NCI-H1092 treated with DMSO at 0.1 percent for 48 hours (cell line): ENCODE measurements around the gene SSU72.
"Not testable (repeated sequence)": the region's sequence is repeated elsewhere in the genome, so short reads cannot be mapped to it uniquely, and the experiment has no call there.

Source experiments
- DNase-seq: peaks from one replicate; lab custom pipeline; 2025; lab: John Stamatoyannopoulos, UW

Gene SSU72

DNA sequence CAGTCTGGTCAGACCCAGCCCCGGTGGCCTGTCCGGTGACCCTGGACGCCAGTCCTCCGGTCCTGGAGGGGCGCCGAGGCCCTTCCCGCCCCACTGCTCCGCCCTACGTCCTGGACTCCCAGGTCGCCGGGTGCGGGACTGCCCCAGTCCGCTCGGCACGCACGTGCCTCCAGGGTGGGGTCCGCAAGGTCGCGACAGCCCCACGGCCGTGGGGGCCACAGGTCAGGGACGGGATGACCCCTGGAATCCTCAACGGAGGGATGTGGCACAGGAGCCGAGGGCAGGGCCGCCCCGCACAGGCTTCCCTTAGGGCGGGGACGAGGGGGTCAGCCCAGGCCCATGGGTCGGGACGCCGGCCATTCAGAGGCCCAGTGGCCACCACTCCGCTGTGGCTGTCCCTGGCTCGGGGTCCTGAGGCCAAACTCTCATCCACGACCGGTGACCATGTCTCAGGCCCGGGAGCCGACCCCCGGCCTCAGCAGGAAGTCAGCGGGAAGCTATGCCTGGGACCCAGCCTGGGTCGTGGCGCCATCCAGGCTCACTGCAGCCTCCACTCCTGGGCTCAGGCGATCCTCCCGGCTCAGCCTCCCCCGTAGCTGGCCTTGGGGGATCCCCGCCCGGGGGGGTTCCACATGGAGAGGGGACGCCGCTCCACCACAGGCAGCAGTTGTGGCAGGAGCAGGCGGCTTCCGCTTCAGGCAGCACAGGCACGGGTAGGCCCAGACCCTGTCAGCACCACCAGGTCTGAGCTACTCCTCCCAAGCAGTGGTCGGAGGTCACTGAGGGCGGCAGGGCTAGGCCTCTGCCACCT lies 33.6 kb downstream of the SSU72 start:
- DNase-seq = no peak

DNA sequence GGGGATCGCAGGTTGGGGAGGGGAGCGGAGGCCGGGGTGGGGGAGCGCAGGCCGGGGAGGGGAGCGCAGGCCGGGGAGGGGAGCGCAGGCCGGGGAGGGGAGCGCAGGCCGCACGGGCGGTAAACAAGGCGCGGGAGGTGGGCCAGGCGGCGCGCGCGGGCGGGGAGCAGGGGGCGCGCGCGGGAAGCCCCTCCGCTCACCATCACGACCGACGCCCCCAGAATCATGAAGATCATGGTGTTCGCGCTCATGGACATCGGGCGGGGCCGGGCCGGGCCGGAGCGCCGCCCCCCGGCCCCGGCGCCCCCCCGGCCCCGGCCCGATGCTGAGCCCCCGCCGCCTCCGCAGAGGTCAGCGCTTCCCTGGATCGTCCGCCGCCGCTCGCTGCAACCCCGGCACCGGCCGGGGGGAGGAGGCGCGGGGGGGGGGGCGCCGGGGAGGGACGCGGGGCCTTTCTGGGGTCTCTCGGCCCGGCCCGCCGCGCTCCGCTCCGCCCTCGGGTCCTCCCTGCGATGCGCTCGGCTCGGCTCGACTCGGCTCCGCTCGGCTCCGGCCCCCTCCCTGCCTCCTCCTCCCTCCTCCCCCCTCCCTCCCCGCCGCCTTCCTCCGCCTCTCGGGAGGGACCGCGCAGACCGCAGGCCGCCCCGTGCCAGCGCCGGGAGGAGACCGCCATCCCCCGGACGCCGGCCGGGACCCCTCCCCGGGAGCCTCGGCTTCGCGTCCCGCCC lies 34.4 kb downstream of the SSU72 start, which contains the start of gene TMEM240:
TSS of gene TMEM240 (minus strand) at position 535 of the 728 bp plus-strand sequence. CDS start at position 257, 278 bp downstream.
- DNase-seq = peak; percentile 0

DNA sequence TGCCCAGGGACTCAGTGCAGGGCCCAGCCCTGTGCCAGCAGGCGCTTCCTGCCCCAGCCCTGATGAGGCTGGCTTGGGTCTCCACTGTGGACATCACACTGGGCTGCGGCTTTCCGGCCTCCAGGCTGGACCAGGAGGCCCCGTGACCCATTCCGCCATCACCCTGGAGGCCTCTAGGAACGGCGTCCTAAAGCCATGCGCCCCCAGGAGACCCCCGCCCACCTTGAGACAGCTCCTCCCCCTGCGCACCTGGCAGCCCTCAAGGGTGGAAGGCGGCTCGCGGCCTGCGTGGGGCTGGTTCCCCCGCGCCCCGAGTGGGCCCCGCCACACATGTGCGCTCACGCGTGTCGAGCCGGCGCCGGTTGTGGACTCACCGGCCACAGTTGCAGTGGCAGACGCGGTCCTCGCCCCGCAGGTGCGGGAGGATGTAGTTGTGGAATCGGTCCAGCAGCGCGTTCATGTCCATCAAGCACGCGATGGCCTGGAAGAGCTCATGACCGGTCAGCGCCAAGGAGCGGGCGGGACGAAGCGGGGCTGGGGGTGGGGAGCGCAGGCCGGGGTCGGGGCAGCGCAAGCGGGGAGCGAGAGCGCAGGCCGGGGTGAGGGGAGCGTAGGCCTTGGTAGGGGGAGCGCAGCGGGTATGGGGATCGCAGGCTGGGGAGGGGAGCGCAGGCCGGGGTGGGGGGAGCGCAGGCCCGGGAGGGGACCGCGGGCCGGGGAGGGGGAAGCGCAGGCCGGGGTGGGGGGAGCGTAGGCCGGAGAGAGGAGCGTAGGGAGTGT lies 35.2 kb downstream of the SSU72 start:
- DNase-seq = no peak

DNA sequence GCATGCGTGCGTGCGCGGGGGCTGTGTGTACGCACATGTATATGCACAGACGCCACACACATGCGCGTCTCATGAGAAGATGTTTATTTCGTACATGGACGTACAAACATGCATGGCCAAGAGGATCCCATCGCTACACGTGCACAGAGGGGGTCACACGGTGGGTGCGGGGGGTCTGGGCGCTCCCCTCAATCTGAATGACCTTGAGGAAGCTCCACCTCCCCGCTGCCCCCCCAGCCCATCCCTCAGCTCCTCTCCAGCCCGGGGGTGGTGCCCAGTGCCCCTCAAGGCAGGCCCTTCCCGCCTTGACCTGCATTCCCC lies 35.7 kb downstream of the SSU72 start:
- no peak for DNase-seq

DNA sequence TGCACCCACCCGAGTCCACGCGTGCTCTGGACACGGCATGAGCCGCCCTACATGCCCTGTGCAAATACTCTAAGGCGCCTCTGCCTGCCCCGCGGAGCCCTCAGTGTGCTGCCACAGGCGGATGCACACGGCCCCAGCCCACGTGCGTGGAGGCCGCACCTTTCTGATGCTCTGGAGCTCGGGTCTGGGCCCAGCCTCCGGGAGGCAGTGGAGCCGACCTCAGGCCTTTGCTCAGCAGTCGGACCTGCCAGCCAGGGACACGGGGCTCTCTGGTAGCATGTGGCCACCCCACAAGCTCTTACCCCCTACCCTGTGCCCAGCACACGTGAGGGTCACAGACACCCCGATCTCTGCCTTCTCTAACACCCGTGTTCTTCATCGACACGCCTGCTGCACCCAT lies 36.3 kb downstream of the SSU72 start:
- no peak for DNase-seq

DNA sequence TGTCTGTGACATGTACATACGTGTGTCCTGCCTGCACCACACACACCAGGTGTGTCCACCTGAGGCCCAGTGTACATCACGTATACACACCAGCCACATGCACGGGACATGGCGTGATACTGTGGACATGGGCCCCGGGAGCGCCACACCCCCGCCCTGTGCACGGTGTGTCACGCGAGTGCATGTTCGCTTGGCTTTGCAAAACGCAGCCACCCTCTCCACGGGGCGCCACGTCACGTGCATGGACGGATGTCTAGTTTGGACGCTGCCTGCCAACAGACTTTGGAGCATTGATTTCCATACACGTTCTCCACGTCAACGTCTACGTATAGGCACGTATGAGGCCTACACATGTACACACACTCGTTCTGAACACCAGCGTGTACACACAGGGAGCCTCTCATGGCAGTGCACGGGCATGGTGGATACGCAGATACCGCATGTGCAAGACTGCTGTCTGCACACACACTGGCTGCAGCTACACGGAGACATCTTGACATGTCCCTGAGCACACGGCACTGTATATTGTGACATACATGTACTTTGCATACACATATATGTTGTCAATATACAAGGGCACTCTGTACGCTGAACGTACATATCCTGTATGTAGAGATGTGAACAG lies 36.9 kb downstream of the SSU72 start:
- no peak for DNase-seq

DNA sequence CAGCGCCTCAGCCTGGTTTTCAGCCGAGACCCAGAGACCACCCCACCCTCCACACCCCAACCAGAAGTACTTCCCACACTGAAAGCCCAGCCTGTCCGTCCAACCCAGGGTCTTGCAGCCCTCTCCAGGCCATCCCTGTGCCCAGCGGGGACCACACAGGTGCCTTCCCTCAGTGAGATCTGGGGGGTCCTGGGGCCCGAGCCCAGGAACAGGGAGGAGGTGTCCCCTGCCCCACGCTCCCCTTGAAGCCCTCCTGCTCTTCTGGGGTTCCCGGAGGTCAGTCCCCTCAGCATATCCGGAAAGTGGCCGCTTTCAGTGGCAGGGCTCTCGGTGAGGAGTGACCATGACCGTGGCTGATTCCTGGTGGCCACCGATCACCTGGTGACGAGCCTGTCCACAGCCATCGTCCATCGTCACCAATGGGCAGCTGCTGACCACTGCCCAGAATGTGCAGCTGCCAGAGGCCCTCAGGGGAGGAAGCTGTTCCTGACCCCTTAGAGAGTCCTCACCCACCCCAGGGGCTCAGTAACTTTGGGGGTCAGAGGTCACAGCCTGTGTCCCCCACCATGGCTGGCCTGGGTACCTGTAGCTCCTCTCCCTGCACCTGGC lies 37.6 kb downstream of the SSU72 start:
- DNase-seq = no peak

DNA sequence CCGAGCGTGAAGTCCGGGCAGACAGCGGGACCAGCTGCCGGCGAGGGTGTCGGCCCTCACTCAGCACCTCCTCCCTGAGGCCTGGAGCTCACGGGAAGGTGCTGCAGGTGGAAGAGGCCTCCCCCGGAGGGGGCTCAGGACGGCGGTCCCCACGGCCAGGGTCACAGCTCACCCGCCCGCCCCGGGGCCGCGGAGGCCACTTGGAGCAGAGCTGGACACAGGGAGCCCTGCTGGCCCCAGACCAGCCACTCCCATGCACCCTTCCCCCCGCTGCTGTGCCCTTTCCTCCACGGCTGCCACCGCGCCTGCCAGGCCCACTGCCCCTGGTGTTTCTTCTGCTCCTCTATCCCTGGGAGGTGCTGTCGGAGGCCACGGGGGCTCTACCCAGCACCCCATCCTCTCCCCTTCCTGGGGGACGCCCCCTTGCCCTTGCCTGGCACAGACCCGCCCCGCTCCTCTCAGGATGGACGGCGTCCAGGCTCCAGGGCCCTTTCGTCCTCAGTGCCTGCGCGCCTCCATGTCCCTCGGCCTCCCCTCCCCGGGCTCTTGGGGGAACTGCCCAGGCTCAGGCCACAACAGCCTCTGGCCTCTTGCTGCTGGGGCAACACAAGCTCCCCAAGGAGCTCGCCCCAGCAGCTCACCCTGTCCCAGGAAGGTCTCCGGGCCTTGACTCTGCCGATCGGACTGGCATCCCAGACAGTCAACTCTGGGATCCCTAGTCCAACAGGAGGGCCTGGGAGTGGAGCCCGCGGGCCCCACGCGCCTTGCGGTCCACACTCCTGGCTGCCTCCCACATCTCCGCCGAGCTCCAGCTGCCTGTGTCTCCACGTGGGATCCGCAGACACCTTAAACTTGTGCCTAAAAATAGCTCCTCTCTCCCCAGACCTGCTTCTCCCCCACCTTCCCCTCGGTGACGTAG lies 38.4 kb downstream of the SSU72 start:
- no peak for DNase-seq

DNA sequence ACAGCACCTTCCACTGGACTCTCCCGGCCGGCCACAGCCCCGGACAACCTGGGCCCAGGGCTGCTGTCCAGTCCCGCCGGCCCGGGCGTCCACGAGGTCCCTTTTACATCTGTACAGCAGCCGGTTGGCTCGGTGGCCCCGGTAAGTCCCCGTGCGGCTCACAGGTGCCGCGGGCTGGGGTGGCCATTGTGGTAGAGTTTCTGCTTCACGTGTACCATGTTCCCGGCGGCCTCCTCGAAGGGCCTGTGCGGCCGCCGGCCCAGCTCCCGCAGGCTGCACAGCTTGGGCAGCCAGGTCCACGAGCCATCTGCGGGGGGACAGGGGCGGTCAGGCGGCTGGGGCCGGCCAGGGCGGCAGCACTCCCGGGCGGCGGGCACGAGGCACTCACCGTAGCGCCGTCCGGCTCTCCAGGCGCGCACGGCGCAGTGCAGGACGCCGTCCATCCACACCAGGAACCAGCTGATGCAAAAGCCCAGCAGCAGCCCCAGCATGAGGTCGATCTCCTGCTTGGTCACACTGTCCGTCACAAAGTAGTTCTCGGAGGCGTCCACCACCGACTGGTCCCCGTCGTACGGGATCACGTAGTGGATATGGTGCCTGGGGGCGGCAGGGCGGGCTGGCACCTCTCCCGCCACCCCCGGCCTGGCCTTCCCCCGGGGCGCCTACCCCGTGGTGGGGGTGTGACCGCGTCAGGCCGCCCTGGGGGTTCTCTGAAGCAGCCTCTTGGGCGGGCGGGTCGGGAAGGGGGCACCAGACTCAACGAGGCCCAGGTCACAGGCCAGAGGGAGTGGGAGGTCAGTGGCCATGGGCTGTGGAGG lies 39.3 kb downstream of the SSU72 start:
- DNase-seq = no peak

DNA sequence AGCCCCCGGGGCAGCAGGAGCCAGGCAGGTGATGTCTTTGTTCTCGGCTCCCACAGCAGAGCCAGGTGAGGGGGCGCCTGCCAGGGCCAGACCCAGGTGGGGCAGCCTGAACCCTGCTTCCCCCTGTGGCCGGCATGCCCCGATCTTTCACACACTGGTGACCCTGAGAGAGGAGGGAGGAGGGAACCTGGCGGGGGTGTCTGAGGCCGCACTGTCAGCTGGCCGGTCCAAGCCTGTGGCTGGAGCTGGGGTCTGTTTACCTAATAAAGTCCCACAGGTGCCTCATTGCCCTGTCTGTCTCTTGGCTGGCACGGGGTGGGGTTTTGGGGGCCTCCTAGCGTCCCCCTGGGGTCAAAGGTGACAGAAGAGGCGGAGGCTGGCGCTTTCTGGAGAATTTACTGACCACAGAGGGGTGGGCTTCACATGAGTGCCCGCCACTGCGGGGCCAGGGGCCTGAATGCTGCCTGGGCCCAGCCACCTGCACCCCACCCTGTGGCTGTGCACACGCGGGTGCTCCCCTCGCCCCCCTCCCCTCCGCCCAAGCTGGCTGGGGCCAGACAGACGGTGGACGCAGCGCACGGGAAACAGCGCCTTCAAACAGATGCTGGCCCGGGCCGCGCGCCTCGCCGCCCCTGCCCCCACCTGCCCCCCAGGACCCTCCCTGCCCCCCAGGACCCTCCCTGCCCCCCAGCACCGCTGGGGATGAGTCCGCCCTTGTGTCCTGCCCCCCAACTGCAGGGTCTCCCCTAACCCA lies 40.1 kb downstream of the SSU72 start:
- no peak for DNase-seq

DNA sequence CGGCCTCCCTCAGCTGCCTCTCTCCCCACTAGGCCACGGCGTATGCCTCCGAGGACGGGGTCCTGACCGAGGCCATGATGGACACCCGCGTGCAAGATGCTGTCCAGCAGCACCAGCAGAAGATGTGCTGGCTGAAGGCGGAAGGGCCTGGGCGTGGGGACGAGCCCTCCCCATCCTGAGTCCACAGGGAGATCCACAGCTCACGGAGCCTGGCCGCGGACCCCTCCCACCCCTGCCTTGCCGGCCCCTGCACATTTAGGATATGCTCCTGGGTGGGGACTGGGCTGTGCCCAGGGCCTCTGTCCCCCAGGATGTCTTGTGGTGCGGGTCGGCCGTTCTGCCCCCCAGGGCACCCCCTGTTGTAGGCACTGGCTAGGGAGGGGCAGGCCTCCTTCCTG lies 40.8 kb downstream of the SSU72 start:
- not testable (repeated sequence) for DNase-seq

DNA sequence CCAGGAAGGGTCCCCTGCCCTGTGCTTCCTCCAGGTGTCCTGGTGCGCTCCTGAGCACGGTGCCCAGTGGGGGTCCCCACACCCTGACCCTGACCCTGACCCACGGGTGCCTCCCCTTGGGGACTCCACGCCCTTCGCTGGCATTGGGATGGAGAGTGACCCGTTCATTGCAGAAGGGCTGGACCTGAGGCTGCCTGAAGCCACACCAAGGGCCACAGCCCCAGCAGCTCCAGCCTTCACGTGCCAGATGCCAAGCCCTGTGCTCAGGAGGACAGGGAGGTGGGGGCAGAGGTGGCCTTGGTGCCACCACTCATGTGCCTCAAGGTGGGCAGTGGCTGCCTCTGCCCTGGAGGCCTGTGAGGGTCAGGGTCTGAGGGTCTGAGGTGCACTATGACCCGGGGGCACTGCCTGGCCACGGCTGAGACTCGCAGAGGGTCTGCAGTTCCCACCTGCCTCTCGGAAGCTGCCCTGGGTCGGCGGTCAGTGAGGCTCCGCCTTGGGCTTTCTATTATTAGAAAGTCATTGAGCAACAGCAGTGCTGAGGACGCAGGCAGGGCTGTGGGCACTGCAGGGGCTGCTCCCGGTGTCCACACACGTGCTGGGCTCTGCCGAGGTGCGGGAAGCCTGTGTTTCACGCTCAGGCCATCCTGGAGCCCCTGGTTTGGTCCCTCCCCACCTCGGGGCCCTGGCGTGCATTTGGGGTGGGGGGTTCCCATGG lies 41.3 kb downstream of the SSU72 start:
- DNase-seq = not testable (repeated sequence)

DNA sequence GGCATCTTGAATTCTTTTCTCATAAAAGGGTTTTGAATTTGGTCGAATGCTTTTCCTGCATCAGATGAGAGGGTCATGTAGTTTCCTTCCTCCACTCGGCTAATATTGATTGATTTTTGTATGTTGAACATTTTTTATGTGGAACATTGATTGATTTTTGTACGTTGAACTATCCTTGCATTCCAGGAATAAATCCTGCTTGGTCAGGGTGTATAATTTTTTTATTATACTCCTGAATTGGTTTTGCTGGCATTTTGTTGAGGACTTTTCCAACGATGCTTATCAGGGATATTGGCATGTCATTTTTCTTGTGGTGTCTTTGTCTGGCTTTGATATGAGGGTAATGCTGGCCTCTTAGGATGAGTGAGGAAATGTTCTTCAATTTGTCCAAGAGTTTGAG lies 42.7 kb downstream of the SSU72 start:
- no peak for DNase-seq

DNA sequence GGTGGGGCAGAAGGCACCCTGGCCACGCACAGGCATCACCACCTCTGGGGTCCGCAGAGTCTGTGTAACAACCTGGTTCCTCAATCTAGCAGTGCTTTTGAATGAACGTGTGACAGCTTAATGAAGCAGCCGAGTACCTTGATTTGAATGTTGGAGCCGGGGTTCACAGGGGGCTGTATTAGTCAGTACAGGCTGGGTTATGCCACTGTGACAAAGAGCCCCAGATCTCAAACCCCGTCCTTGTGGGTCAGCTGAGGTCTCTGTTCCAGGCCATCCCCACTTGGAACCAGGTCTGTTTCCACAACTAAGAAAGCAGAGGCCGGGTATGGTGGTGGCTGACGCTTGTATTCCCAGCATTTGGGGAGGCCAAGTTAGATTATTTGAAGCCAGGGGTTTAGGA lies 44.7 kb downstream of the SSU72 start:
- no peak for DNase-seq

DNA sequence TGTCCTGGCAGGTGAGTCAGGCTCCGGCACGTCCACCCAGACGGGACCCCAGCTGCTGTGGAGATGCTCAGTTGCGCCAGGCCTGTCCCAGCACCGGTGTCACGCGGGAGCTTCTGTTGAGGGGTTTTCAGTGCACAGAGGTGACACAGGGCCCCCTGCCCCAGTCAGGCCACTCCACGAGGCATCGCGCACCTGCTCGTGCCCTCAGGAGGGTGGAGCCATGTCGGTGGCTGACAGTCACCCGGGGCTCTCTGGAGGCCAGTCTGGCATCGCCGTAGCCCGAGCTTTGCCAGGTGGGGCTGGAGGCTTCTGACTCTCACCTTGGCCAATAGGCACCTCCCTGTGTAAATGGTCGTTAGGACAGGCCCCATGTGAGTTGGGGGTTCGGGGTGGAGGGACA lies 45.3 kb downstream of the SSU72 start:
- DNase-seq = no peak

DNA sequence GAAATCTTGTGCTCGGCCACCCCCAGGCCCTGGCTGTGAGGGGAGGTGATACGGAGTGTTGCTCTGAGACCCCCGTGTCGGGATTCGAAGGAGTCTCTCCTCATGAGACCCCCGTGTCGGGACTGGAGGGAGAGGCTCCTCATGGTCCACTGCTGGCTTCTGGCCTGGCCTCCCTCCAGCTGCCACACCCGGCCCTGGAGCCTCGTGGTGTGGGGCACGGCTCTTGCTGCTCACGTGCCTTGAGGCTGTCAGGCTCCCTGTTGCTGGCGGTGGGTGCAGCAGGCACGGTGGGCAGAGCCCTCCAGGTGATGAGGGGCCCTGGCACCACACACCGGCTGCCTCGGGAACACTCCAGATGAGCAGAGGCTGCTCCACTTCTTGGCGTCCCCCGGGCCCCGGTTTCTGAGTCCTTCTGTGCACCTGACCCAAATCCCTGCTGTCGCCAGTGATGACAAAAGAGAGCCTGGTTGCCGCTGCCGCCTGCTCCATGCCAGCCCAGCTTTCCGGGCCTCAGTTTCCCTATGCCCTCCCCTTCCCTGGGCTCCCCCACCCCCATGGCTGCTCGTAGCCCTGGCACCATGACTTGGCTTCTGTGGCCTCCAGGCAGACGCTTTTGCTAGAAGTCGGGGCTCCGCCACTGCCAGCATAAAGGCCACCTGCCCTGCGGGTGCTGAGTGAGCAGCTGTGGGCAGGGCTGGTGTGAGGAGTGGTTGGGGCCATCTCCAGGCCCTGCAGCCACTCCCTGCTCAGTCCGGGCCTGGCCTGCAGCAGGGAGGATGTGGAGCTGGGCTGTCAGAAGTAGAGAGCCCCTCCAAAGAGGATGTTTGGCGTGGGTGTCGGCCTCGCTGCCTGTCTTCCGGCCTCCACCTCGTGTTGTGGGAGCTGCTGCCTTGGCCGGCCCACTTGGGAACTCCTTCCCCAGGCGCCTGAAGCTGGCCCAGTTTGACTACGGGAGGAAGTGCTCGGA lies 46.1 kb downstream of the SSU72 start:
- no peak for DNase-seq

DNA sequence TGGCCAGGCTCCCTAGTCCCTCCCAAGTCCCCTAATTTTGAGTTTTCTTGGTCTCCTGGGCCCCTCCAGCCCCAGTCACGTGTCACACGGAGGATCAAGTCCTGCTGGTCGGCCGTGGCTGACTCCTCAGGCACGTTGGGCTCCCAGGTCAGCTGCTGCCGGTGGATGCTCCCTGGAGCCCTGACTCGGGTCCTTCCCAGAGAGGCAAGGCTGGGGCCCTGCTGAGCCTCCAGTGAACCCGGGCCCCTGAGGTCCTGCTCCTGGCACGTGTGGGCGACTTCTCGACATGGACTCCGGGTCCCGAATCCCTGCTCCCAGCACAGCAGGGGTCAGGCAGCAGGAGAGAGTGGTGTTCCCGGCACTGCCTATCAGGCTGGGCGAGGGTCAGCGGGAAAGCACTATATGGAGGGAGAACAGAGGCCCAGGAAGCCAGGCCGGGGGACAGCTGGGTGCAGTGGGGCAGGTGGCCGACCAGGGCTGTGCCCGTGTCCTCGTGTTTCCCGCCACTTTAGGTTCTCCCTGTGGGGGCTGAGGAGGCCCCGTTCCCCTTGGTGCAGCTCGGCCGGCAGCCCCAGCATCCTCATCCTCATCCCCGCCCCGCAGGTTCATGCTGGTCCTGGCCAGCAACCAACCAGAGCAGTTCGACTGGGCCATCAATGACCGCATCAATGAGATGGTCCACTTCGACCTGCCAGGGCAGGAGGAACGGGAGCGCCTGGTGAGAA lies 47.4 kb downstream of the SSU72 start:
- DNase-seq = no peak
